ENCODE measurements around the gene AP2A1.

- TF ChIP-seq CTCF (IDR thresholded peaks at IDR 0.05), result no peak
- no peak for TF ChIP-seq POLR2A (IDR thresholded peaks at IDR 0.05)
Measured at GRCh38 chr19:49808711-49809159, 41.9 kb downstream of the AP2A1 start.

All from right lobe of liver (tissue), 4 donors.